Fibroblast of lung (primary cell): ENCODE data around the gene BLTP3B. TPM values are rescaled to one million over a fixed set of nuclear protein-coding genes. Genes with fewer than 3 reads are reported as not detected.

ENCODE experiments used
- DNase-seq, 2 donors: peaks; one replicate each; pipeline versions ENCODE4 v3.0.0 to v3.0.0-alpha.2; 2010; ENCODE audit warnings: low read depth in 2 of 2
- H2AFZ ChIP-seq: 2 replicates; pipeline ENCODE4 v1.5.1; 2012; ENCODE audit warnings: low read length, control low read depth, inconsistent platforms
- H3K27ac ChIP-seq: 2 replicates; pipeline ENCODE4 v1.5.1; 2011; ENCODE audit warnings: low read length, control low read depth; ENCODE audit not compliant: insufficient read depth
- H3K27me3 ChIP-seq: 2 replicates; pipeline ENCODE4 v1.5.1; 2011; ENCODE audit warnings: mild to moderate bottlenecking, low read length; ENCODE audit not compliant: control insufficient read depth, insufficient read depth
- H3K36me3 ChIP-seq: 2 replicates; pipeline ENCODE4 v1.5.1; 2011; ENCODE audit warnings: low read length; ENCODE audit not compliant: control insufficient read depth, insufficient read depth
- H3K4me1 ChIP-seq: 2 replicates; pipeline ENCODE4 v1.5.1; 2011; ENCODE audit warnings: low read length; ENCODE audit not compliant: control insufficient read depth, insufficient read depth; ENCODE audit errors: extremely low read depth
- H3K4me2 ChIP-seq: 2 replicates; pipeline ENCODE4 v1.5.1; 2011; ENCODE audit warnings: low read length, control low read depth; ENCODE audit not compliant: insufficient read depth; ENCODE audit errors: extremely low read depth
- H3K4me3 ChIP-seq, 4 experiments: fragments of 200-600 bp in 1 of 4; sonication (generic) in 1 of 4; replicated peaks in 1 of 4; 2 replicates each; pipeline ENCODE4 v1.5.1; 2011 to 2016; ENCODE audit warnings: low read length in 4 of 4, low read depth in 3 of 4, mild to moderate bottlenecking in 3 of 4, control low read depth in 2 of 4, inconsistent platforms in 1 of 4, mixed read lengths in 1 of 4; ENCODE audit not compliant: insufficient read depth in 1 of 4; ENCODE audit errors: control extremely low read depth in 1 of 4
- H3K79me2 ChIP-seq: 2 replicates; pipeline ENCODE4 v1.5.1; 2012; ENCODE audit warnings: mild to moderate bottlenecking, low read length, inconsistent platforms; ENCODE audit not compliant: control insufficient read depth, insufficient read depth
- H3K9ac ChIP-seq: 2 replicates; pipeline ENCODE4 v1.5.1; 2011; ENCODE audit warnings: mild to moderate bottlenecking, low read length, control low read depth; ENCODE audit not compliant: insufficient read depth
- H3K9me3 ChIP-seq: 2 replicates; pipeline ENCODE4 v1.5.1; 2012; ENCODE audit warnings: low read depth, low read length; ENCODE audit not compliant: control insufficient read depth, insufficient read depth
- H4K20me1 ChIP-seq: 2 replicates; pipeline ENCODE4 v1.5.1; 2011; ENCODE audit warnings: low read length; ENCODE audit not compliant: control insufficient read depth, insufficient read depth; ENCODE audit errors: extremely low read depth
- EZH2 ChIP-seq: IDR thresholded peaks from 2 replicates; pipeline ENCODE4 v1.5.1; 2012; ENCODE audit warnings: low read length, control low read depth, mild to moderate bottlenecking; ENCODE audit errors: missing control alignments
- polyA plus RNA-seq, 2 donors: library from polyadenylated mRNA; depleted of rRNA in 1 of 2; stranded (reverse) in 1 of 2; unstranded in 1 of 2; fragments of >200 nt; gene quantifications; 2 replicates each; pipeline ENCODE4 v1.2.1, GENCODE V29; 2011 to 2012; ENCODE audit warnings: missing spikeins in 1 of 2
- total RNA-seq: library from RNA; depleted of rRNA; stranded (reverse); fragments of >200 nt; gene quantifications from 2 replicates; pipeline ENCODE4 v1.2.1, GENCODE V29; 2014
- TF ChIP-seq, protein P1 (sequence below), 2 donors: IDR thresholded peaks in 1 of 2; conservative IDR thresholded peaks in 1 of 2; 1 replicate in 1 of 2; 2 replicates in 1 of 2; pipeline ENCODE4 v1.5.1; 2011 to 2012; ENCODE audit warnings: low read length in 2 of 2, control low read depth in 1 of 2, inconsistent platforms in 1 of 2, low read depth in 1 of 2, mild to moderate bottlenecking in 1 of 2

Gene BLTP3B
- total and polyA plus RNA-seq, 2 donors (not counting 1 experiment from before 2014, with no cell fraction given) = 30.0 to 44.4 TPM

- no peaks in the 10 kb centered on the region for H3K27me3 ChIP-seq
- no peak overlapping the region for H3K27ac ChIP-seq
- H4K20me1 ChIP-seq = no peaks in the 10 kb centered on the region
- no peaks in the 10 kb centered on the region for H3K36me3 ChIP-seq
- H3K4me2 ChIP-seq = no peak overlapping the region
- H3K9ac ChIP-seq = no peak overlapping the region
- no peaks in the 10 kb centered on the region for H3K79me2 ChIP-seq
- H3K4me3 ChIP-seq = no peak overlapping the region
- TF ChIP-seq, protein P1, sequence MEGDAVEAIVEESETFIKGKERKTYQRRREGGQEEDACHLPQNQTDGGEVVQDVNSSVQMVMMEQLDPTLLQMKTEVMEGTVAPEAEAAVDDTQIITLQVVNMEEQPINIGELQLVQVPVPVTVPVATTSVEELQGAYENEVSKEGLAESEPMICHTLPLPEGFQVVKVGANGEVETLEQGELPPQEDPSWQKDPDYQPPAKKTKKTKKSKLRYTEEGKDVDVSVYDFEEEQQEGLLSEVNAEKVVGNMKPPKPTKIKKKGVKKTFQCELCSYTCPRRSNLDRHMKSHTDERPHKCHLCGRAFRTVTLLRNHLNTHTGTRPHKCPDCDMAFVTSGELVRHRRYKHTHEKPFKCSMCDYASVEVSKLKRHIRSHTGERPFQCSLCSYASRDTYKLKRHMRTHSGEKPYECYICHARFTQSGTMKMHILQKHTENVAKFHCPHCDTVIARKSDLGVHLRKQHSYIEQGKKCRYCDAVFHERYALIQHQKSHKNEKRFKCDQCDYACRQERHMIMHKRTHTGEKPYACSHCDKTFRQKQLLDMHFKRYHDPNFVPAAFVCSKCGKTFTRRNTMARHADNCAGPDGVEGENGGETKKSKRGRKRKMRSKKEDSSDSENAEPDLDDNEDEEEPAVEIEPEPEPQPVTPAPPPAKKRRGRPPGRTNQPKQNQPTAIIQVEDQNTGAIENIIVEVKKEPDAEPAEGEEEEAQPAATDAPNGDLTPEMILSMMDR (conservative IDR thresholded peaks at IDR 0.05 in 1 of 2, IDR thresholded peaks at IDR 0.05 in 1 of 2; ENCODE audit: low read depth in 1 of 2, low read length in 2 of 2) = no peak
- no peak for TF ChIP-seq EZH2
- DNase-seq = no peak
- H3K4me1 ChIP-seq = peaks cover 5% of the 10 kb centered on the region
- no peak overlapping the region for H2AFZ ChIP-seq
- H3K9me3 ChIP-seq = no peaks in the 10 kb centered on the region
Measured at GRCh38 chr12:100187857-100188519, 45.3 kb upstream of the BLTP3B start.

DNA sequence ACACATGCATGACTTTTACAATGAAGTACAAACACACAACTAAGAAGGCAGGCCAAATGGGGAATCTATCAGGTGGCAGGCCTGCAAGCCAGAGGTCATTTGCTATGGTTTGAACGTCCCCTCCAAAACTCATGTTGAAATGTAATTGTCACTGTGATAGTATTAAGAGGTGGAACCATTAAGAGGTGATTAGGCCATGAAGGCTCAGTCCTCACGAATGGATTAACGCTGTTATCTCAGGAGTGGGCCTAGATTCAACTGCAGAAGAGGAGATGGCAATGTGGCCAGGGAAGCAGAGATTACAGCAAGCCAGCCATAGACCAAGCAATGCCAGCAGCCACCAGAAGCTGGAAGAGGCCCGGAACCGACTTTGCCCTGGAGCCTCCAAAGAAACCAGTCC is 44.4 kb upstream of the BLTP3B start:
- H3K4me3 ChIP-seq = no peak overlapping the region
- peaks cover 5% of the 10 kb centered on the region for H3K4me1 ChIP-seq
- H3K79me2 ChIP-seq = no peaks in the 10 kb centered on the region
- H3K4me2 ChIP-seq = no peak overlapping the region
- no peaks in the 10 kb centered on the region for H3K36me3 ChIP-seq
- H3K27me3 ChIP-seq = no peaks in the 10 kb centered on the region
- H2AFZ ChIP-seq = no peak overlapping the region
- no peak overlapping the region for H3K9ac ChIP-seq
- TF ChIP-seq EZH2 = no peak
- TF ChIP-seq, protein P1 (conservative IDR thresholded peaks at IDR 0.05 in 1 of 2, IDR thresholded peaks at IDR 0.05 in 1 of 2; ENCODE audit: low read depth in 1 of 2, low read length in 2 of 2) = no peak
- no peaks in the 10 kb centered on the region for H3K9me3 ChIP-seq
- H4K20me1 ChIP-seq = no peaks in the 10 kb centered on the region
- H3K27ac ChIP-seq = no peak overlapping the region
- DNase-seq = no peak

DNA sequence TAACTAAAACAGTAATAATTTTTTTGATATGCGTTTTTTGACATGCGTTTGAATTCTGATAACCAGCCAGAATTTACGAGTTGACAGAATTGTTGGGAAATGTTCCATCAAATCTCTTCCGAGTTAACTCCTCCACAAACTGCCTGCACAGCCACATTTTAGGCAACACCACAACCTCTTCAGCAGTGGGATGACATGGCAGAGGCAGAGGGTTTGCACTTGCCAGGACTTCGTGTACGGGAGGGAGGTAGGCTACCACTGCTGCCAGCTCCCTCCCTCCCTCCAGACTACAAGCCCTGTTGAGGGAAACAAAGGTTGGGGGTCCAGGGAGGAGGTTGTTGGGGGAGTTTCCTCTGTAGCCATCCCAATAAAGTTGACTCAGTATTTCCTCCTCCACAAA is 43.4 kb upstream of the BLTP3B start:
- H3K4me3 ChIP-seq = peak overlapping the region in 2 of 4 experiments; percentile 3 to 5
- H3K27me3 ChIP-seq = no peaks in the 10 kb centered on the region
- no peak for TF ChIP-seq EZH2
- TF ChIP-seq, protein P1 (conservative IDR thresholded peaks at IDR 0.05 in 1 of 2, IDR thresholded peaks at IDR 0.05 in 1 of 2; ENCODE audit: low read depth in 1 of 2, low read length in 2 of 2) = no peak
- peaks cover 5% of the 10 kb centered on the region for H3K4me1 ChIP-seq
- no peak for DNase-seq
- no peak overlapping the region for H3K9ac ChIP-seq
- no peaks in the 10 kb centered on the region for H3K9me3 ChIP-seq
- no peaks in the 10 kb centered on the region for H3K79me2 ChIP-seq
- H3K36me3 ChIP-seq = no peaks in the 10 kb centered on the region
- H4K20me1 ChIP-seq = no peaks in the 10 kb centered on the region
- H3K4me2 ChIP-seq = peak overlapping the region; percentile 93
- H3K27ac ChIP-seq = no peak overlapping the region
- H2AFZ ChIP-seq = peak overlapping the region; percentile 91
